ENCODE data around the gene CCDC182.

CCDC182 gene

DNA sequence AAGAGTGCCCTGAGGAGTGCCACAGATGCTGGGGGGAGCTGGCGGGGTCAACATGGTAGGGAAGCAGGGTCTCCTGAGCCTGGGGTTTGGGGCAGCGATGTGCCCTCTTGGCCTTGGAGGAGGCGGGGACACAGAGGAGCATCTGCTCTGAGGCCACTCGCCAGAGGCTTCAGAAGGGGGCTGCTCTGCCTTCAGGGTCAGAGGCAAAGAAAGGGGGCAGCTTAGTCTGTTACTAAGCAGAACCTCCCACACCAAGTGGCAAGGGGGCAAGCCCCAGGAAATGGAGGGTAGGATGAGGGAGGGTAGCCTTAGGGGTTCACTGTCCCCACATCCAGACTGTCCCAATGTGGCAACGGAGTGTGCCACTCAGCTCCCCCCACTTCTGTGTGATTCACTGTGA lies 18.3 kb downstream of the CCDC182 start:
- no peak for DNase-seq (ENCODE audit: low spot score)

DNA sequence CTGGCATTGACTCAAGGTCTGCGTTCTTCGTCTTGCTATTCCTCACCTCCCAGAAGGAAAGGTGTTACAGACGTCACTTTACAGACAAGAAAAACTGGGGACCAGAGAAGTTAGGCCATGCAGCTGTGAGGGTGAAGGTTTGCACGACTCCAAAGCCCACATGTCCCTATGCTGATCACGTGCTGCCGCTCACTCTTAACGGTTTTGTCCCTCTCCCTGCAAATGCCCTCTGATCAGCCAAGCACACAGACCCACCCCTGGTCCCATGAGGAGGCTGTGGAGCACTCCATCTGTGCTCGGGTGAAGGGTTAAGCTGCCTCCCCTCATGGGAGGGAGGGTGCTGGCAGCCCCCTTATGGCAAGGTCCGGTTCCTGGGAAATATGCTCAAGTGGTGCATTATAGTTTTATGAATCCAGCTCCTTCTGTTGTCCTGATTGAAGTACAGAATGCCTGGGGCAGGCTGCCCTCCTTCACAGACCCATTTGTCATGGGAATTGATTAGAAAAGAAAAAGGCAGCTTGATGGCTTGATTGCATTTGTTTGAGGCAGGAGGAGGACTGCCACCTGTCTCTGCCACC lies 18.8 kb downstream of the CCDC182 start:
- no peak for DNase-seq (ENCODE audit: low spot score)

GRCh38 chr17:57724729-57725125 lies 20.4 kb downstream of the CCDC182 start:
- DNase-seq (ENCODE audit: low spot score), result no peak

- no peak for DNase-seq (ENCODE audit: low spot score)
These were observed 20.9 kb downstream of the CCDC182 start for GRCh38 chr17:57724026-57724728.

DNA sequence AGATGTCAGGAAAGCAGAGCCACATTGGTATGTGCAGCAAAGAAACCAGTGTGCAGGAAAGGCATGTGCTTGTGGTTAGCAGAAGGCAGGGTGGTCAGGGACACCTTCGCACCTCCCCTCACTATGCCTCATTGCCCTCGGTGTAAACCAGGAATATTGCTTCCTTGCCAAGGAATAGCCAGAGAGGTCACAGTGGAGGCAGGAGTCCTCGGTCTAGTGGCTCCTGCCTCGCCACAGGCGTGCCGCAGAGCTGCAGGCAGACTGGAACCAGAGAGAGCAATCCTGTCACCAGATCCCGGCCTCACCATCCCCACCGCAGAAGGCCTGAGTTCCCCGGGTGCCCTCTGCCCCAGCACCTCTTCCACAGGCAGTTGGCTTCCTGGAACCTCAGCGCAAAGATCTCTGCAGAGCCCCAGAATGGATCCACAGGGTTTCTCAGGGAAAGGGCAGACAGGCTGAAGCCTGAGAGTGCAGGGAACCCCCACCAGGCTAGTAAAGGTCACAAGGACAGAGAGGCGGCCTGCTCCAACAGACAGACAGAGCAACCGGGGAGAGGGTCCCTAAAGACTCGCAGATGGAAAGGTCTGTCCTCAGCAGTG lies 21.6 kb downstream of the CCDC182 start:
- no peak for DNase-seq (ENCODE audit: low spot score)

GRCh38 chr17:57722704-57723043 lies 22.4 kb downstream of the CCDC182 start:
- no peak for DNase-seq (ENCODE audit: low spot score)

- no peak for DNase-seq (ENCODE audit: low spot score)
These were observed 23.0 kb downstream of the CCDC182 start for GRCh38 chr17:57721967-57722703.

DNA sequence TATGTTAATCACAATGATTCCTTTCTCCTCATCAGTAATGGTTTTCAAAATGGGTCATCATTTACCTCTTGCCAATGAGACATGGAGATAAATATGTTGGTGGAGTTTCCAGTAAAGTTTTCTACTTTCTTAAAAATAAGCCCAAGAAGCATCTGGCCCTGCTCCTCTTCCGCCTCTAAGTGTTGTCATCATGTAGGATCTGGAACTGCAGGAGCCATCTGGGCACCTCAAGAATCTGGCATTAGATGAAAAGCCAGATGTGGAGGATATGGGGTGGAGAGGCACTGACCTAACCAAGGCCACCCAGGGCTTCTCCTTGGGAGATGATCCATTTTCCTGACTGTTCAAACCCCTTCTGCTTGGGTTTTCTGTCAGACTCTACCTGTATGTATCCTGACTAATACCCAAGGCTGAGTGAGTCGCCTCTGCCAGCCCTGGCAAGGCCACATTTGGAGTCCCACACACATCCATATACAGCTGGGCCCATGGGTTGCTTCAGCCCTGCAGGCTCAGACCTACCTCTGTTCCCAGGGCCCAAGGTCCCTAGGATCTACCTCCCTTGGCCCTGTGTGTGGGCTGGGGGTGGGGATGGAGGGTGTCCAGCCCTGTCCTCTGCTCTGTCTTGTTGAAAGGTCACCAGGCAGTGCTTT lies 24.6 kb downstream of the CCDC182 start:
- no peak for DNase-seq (ENCODE audit: low spot score)

GRCh38 chr17:57718878-57719277 lies 26.2 kb downstream of the CCDC182 start:
- no peak for DNase-seq (ENCODE audit: low spot score)

GRCh38 chr17:57715981-57716380 lies 29.1 kb downstream of the CCDC182 start:
- DNase-seq (ENCODE audit: low spot score), result no peak

- DNase-seq (ENCODE audit: low spot score), result no peak
These were observed 30.4 kb downstream of the CCDC182 start for GRCh38 chr17:57714665-57715180.

DNA sequence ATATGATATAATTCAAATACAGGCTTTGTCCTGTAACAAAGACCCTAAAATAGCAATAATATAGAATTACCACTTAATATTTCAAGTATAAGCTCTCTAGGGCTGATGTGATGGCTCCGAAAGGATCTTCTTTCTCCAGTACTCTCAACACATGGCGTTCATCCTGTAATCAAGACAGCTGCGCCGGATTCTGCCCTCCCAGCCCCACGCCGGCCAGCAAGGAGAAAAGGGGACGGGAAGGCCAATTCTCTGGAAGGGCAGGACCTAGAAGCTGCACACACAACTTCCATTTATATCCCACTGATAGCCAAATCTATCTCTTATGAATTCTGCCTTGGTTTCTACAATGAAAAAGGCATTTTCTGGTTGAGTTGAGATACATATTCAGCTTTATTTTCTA lies 32.0 kb downstream of the CCDC182 start:
- DNase-seq (ENCODE audit: low spot score), result no peak

- no peak for DNase-seq (ENCODE audit: low spot score)
These were observed 36.7 kb downstream of the CCDC182 start for GRCh38 chr17:57708410-57708809.

DNA sequence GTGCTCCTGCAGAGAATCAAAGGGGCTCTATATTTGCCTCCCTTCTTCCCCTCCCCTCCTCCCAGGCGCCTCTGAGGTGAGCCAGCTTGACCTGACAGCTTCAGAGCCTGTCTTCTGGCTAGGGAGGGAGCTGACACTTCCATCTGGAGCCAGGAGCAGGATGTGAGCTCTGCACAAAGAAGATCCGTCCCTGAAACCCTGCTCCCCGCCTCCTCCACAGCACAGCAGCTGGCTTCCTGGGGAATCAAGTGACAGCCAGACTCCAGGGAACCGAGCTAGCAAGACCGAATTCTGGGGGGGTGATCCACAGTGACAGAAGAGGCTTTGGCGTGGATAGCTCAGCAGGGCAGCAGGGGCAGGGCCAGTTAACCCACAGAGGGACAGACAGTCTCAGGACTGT lies 37.2 kb downstream of the CCDC182 start:
- DNase-seq (ENCODE audit: low spot score), result no peak

DNA sequence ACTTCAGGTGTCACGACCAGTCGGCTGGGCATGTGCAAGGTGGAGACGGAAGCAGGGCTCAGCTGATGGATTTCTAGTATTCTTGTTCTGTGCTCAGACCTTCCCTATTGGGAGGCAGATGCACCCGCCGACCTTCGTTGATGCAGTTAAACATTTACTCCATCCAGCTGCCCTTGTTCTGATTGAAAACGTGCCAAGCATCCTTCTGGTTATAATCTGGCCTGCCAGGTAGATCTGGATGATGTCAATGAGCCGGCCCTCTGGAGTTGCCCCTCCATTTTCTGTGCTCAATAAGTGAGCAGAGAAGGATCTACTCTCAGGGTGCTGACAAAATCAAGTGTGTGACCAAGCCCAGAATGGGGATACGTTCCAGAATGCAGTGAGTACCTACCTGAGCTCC lies 38.3 kb downstream of the CCDC182 start:
- no peak for DNase-seq (ENCODE audit: low spot score)

GRCh38 chr17:57705921-57706695 lies 39.0 kb downstream of the CCDC182 start:
- DNase-seq (ENCODE audit: low spot score), result no peak

GRCh38 chr17:57704448-57704847 lies 40.7 kb downstream of the CCDC182 start:
- no peak for DNase-seq (ENCODE audit: low spot score)

GRCh38 chr17:57703273-57703672 lies 41.8 kb downstream of the CCDC182 start:
- no peak for DNase-seq (ENCODE audit: low spot score)

DNA sequence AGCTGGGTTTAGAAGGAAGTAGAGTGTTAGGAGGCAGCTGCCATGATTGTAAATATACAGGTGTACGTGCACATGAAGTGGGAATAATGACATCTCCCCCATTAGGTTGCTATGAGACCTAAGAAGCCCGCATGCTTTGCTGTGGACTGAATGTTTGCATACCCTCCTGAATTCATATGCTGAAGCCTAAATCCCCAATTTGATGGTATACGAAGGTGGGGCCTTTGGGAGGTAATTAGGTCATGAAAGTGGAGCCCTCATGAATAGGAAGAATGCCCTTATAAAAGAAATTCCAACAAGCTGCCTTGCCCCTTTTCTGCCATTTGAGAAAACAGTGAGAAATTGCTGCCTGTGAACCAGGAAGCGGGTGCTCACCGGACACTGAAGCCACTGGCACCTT lies 44.0 kb downstream of the CCDC182 start:
- DNase-seq (ENCODE audit: low spot score), result no peak

DNA sequence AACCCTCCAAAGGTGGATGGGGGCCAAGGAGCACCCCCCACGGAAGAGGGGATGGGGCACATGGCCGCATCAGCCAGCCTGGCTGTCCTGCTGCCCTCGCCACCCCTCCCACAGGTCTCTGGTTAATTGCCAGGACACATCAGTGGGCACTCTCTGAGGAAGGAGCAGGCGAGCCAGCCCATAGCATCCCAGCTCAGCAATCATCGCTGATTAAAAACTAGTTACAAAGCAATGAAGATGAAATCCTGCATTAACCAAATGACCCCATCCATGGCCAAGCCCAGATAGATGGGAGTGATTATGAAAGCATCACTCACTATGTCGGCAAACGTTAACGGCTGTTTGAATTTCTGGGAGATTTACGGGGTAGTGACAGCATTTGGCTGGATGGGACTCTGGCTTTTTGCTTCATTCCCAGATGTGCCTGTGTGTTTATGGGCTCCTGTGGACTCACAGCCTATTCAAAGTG lies 45.3 kb downstream of the CCDC182 start:
- DNase-seq (ENCODE audit: low spot score), result no peak

DNA sequence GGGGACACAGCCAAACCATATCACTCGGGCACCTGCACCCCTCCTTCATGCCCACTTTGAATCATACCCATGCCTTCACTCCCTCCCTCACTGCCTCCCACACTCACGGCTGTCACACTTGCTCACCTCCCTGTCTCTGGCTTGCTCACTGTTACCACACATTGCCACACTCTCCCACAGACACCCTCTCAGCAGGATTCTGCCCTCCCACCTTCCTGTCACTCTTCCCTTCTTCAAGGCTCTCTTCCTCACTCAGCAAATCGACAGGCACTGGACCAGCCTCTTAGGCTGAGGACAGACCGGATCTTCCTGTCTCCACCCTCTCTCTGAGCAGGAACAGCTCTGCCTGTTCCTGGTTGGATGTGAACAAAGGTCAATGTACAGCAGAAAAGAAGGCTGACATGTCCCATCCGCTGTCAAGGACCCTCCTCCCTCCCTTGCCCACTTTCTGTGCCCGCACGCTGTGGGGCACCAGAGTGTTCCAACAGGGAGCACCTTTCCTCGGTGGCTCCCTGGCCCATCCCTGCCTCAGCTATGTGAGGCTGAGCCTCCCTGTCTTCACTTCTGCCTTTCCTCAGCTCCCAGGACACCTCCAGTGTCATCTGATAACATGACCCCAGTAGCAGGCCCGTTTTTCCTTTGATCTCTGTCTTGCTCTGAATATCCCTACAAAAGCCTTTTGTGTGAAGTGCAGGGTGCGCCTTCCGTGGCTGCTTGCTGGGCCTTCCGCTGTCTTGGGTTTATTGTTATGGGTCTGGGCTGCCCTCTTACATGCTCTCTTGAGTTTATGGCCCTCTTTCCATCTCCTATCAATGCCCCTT lies 47.0 kb downstream of the CCDC182 start:
- no peak for DNase-seq (ENCODE audit: low spot score)

Measured in hematopoietic multipotent progenitor cell treated with erythropoietin and hydrocortisone succinate and interleukin-3 and kit ligand, for 15 days (in vitro differentiated cells).